ENCODE results near the gene CRB3.

Gene CRB3

GRCh38 chr19:6475321-6476108, 11.4 kb downstream of the CRB3 start:
- no peaks in the 10 kb centered on the region for H4K20me1 ChIP-seq (ENCODE audit: low read depth, low read length)
- no peak overlapping the region for H2AFZ ChIP-seq (ENCODE audit: low read depth, low read length, severe bottlenecking)
- H3K36me3 ChIP-seq (ENCODE audit: low read length) = no peaks in the 10 kb centered on the region
- H3K4me2 ChIP-seq (ENCODE audit: low read depth, low read length, poor library complexity, severe bottlenecking) = no peak overlapping the region
- no peaks in the 10 kb centered on the region for H3K79me2 ChIP-seq (ENCODE audit: insufficient read depth, low read length)
- no peak overlapping the region for H3K27ac ChIP-seq (ENCODE audit: low read depth, low read length)
- H3K9me3 ChIP-seq (ENCODE audit: insufficient read depth, low read length) = no peaks in the 10 kb centered on the region
- no peaks in the 10 kb centered on the region for H3K27me3 ChIP-seq (ENCODE audit: low read length)
- no peak for TF ChIP-seq EZH2phosphoT487 (conservative IDR thresholded peaks at IDR 0.05; ENCODE audit: low read length)
- TF ChIP-seq CTCF (IDR thresholded peaks at IDR 0.05; ENCODE audit: insufficient read depth, low read length, poor library complexity, severe bottlenecking) = no peak
- H3F3A ChIP-seq (ENCODE audit: insufficient read depth) = no peaks in the 10 kb centered on the region
- no peaks in the 10 kb centered on the region for H3K9me2 ChIP-seq (replicated peaks; ENCODE audit: insufficient read depth, low read length)
- no peak overlapping the region for H3K4me3 ChIP-seq (ENCODE audit: insufficient read depth, low read length, poor library complexity, severe bottlenecking)
- H3K9ac ChIP-seq (ENCODE audit: low read length) = no peak overlapping the region

- peaks cover 3% of the 10 kb centered on the region; the same call in 1 of the 2 replicates for H3K79me2 ChIP-seq (ENCODE audit: insufficient read depth, low read length)
- no peaks in the 10 kb centered on the region for H3F3A ChIP-seq (ENCODE audit: insufficient read depth)
- no peaks in the 10 kb centered on the region for H4K20me1 ChIP-seq (ENCODE audit: low read depth, low read length)
- H3K27ac ChIP-seq (ENCODE audit: low read depth, low read length) = no peak overlapping the region
- H3K4me3 ChIP-seq (ENCODE audit: insufficient read depth, low read length, poor library complexity, severe bottlenecking) = no peak overlapping the region
- no peaks in the 10 kb centered on the region for H3K9me2 ChIP-seq (replicated peaks; ENCODE audit: insufficient read depth, low read length)
- no peaks in the 10 kb centered on the region for H3K27me3 ChIP-seq (ENCODE audit: low read length)
- no peaks in the 10 kb centered on the region for H3K9me3 ChIP-seq (ENCODE audit: insufficient read depth, low read length)
- H3K36me3 ChIP-seq (ENCODE audit: low read length) = no peaks in the 10 kb centered on the region
- TF ChIP-seq CTCF (IDR thresholded peaks at IDR 0.05; ENCODE audit: insufficient read depth, low read length, poor library complexity, severe bottlenecking) (no peak), EZH2phosphoT487 (conservative IDR thresholded peaks at IDR 0.05; ENCODE audit: low read length) (no peak)
- no peak overlapping the region for H2AFZ ChIP-seq (ENCODE audit: low read depth, low read length, severe bottlenecking)
- H3K4me2 ChIP-seq (ENCODE audit: low read depth, low read length, poor library complexity, severe bottlenecking) = no peak overlapping the region
- no peak overlapping the region for H3K9ac ChIP-seq (ENCODE audit: low read length)
Observed at GRCh38 chr19:6476155-6476895, 12.3 kb downstream of the CRB3 start.

GRCh38 chr19:6476896-6477431, 12.9 kb downstream of the CRB3 start:
- Histone ChIP-seq H3K27me3 (ENCODE audit: low read length) (no peaks in the 10 kb centered on the region), H3K79me2 (ENCODE audit: insufficient read depth, low read length) (peaks cover 4% of the 10 kb centered on the region; the same call in 1 of the 2 replicates), H3K4me3 (ENCODE audit: insufficient read depth, low read length, poor library complexity, severe bottlenecking) (no peak overlapping the region), H3F3A (ENCODE audit: insufficient read depth) (no peaks in the 10 kb centered on the region), H3K9me3 (ENCODE audit: insufficient read depth, low read length) (no peaks in the 10 kb centered on the region), H2AFZ (ENCODE audit: low read depth, low read length, severe bottlenecking) (no peak overlapping the region), H3K36me3 (ENCODE audit: low read length) (no peaks in the 10 kb centered on the region), H3K27ac (ENCODE audit: low read depth, low read length) (no peak overlapping the region), H3K9ac (ENCODE audit: low read length) (no peak overlapping the region), H3K4me2 (ENCODE audit: low read depth, low read length, poor library complexity, severe bottlenecking) (no peak overlapping the region), H4K20me1 (ENCODE audit: low read depth, low read length) (no peaks in the 10 kb centered on the region), H3K9me2 (replicated peaks; ENCODE audit: insufficient read depth, low read length) (no peaks in the 10 kb centered on the region)
- TF ChIP-seq EZH2phosphoT487 (conservative IDR thresholded peaks at IDR 0.05; ENCODE audit: low read length) (no peak), CTCF (IDR thresholded peaks at IDR 0.05; ENCODE audit: insufficient read depth, low read length, poor library complexity, severe bottlenecking) (no peak)
